NB4 (cell line): Measurements from ENCODE around the gene FERMT3.

ENCODE experiments used
- CTCF ChIP-seq: IDR thresholded peaks from one replicate; pipeline ENCODE4 v1.5.1; 2012; ENCODE audit warnings: low read depth, low read length
- TF ChIP-seq, protein P1 (sequence below): IDR thresholded peaks from 2 replicates; pipeline ENCODE4 v1.6.1; 2011; ENCODE audit warnings: low read depth, low read length

GRCh38 chr11:64229090-64229743 lies 22.7 kb downstream of the FERMT3 start:
- TF ChIP-seq CTCF = no peak
- TF ChIP-seq, protein P1, sequence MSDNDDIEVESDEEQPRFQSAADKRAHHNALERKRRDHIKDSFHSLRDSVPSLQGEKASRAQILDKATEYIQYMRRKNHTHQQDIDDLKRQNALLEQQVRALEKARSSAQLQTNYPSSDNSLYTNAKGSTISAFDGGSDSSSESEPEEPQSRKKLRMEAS = no peak
